AG08395 (cell line): ENCODE data around the gene INS.

ENCODE experiments used
- DNase-seq: peaks from one replicate; pipeline ENCODE4 v3.0.0; 2012; ENCODE audit warnings: mixed read lengths, low spot score

INS gene

GRCh38 chr11:2115308-2115707, 45.7 kb downstream of the INS start:
- DNase-seq: no peak

- no peak for DNase-seq
Measured at GRCh38 chr11:2114430-2115241, 46.4 kb downstream of the INS start.

- DNase-seq: no peak
Measured at GRCh38 chr11:2113776-2114175, 47.2 kb downstream of the INS start.

GRCh38 chr11:2110521-2110920, 50.5 kb downstream of the INS start:
- DNase-seq: no peak
